LNCAP (cell line): ENCODE results near the gene ACER3.

ENCODE experiments used
- CTCF ChIP-seq: fragments of 450-650 bp; IDR thresholded peaks from 2 replicates; pipeline ENCODE4 v1.5.1; 2017; ENCODE audit warnings: mild to moderate bottlenecking

Gene ACER3

GRCh38 chr11:77069336-77069968 lies 208.7 kb downstream of the ACER3 start:
- TF ChIP-seq CTCF, result no peak

- TF ChIP-seq CTCF, result no peak
These were observed 209.4 kb downstream of the ACER3 start for GRCh38 chr11:77069969-77070582.

GRCh38 chr11:77071077-77071476 lies 210.4 kb downstream of the ACER3 start:
- TF ChIP-seq CTCF, result no peak

GRCh38 chr11:77071671-77072605 lies 211.2 kb downstream of the ACER3 start:
- TF ChIP-seq CTCF, result no peak

- TF ChIP-seq CTCF, result no peak
These were observed 212.2 kb downstream of the ACER3 start for GRCh38 chr11:77072851-77073327.

GRCh38 chr11:77073328-77074001 lies 212.7 kb downstream of the ACER3 start:
- TF ChIP-seq CTCF, result no peak

GRCh38 chr11:77074205-77074604 lies 213.5 kb downstream of the ACER3 start:
- no peak for TF ChIP-seq CTCF
